K562 (cell line): ENCODE measurements around the gene LIFR. TPM values are rescaled to one million over a fixed set of nuclear protein-coding genes. Genes with fewer than 3 reads are reported as not detected.

ENCODE experiments used
- ATAC-seq: fragments of 200-7000 bp; cut with Tn5 transposase; 3 replicates; pipeline ENCODE4 v1.9.1; 2020; ENCODE audit warnings: moderate library complexity
- BruUV-seq: library from RNA; stranded (reverse); fragments of 400-500 nt; replicated peaks from 2 replicates; lab custom pipeline; 2021; lab: Mats Ljungman, UMichigan
- CTCF ChIA-PET: fragments of 300-600 bp; formaldehyde crosslinking; extraction: SDS; loops from one replicate; lab custom pipeline; 2021; ENCODE audit warnings: low intra/inter-chr PET ratio; lab: Yijun Ruan, JAX
- POLR2A ChIA-PET: fragments of 300-600, 350-650 bp; sonication (Branson Sonifier 250); formaldehyde crosslinking; extraction: SDS; loops from one replicate; lab custom pipeline; 2021; ENCODE audit warnings: antibody characterized with exemption, inconsistent platforms; lab: Yijun Ruan, JAX
- DNase-seq, 4 experiments: peaks; one replicate each; pipeline versions ENCODE4 v3.0.0 to v3.0.0-alpha.2; 2011 to 2018; ENCODE audit warnings: low spot score in 3 of 4, mixed read lengths in 3 of 4; ENCODE audit errors: extremely low read depth in 1 of 4
- FAIRE-seq: peaks from 2 replicates; lab custom pipeline; 2011; peaks lifted over from hg19 to GRCh38; lab: Jason Lieb, UNC
- H2AFZ ChIP-seq: 2 replicates; pipeline ENCODE4 v1.6.0; 2011; ENCODE audit warnings: low read depth, low read length, control low read depth, inconsistent platforms
- H3K27ac ChIP-seq: fragments of 200-600 bp; 3 replicates; pipeline ENCODE4 v1.8.0; 2011; ENCODE audit warnings: low read depth, mild to moderate bottlenecking, control low read depth, inconsistent platforms, low read length, moderate library complexity, mixed read lengths; ENCODE audit errors: extremely low read depth
- H3K27me3 ChIP-seq, 2 experiments: fragments of 300-600 bp in 1 of 2; 2 replicates in 1 of 2; 3 replicates in 1 of 2; pipeline versions ENCODE4 v1.6.0 to v1.8.0; 2011; ENCODE audit warnings: inconsistent platforms in 2 of 2, low read length in 2 of 2, mild to moderate bottlenecking in 1 of 2, mixed read lengths in 1 of 2, moderate library complexity in 1 of 2; ENCODE audit not compliant: control insufficient read depth in 2 of 2, insufficient read depth in 2 of 2
- H3K36me3 ChIP-seq: fragments of 300-600 bp; 3 replicates; pipeline ENCODE4 v1.8.0; 2011; ENCODE audit warnings: mild to moderate bottlenecking, low read length, inconsistent platforms; ENCODE audit not compliant: control insufficient read depth, insufficient read depth
- H3K4me1 ChIP-seq, 2 experiments: fragments of 200-600 bp in 1 of 2; replicated peaks in 1 of 2; 2 replicates in 1 of 2; 3 replicates in 1 of 2; pipeline versions ENCODE4 v1.5.1 to v1.8.0; 2011; ENCODE audit warnings: inconsistent platforms in 2 of 2, low read length in 2 of 2, mild to moderate bottlenecking in 1 of 2, mixed read lengths in 1 of 2, moderate library complexity in 1 of 2; ENCODE audit not compliant: control insufficient read depth in 2 of 2, insufficient read depth in 2 of 2
- H3K4me2 ChIP-seq: 2 replicates; pipeline ENCODE4 v1.6.1; 2011; ENCODE audit warnings: low read length, control low read depth, inconsistent platforms, mixed read lengths; ENCODE audit not compliant: insufficient read depth
- H3K4me3 ChIP-seq: fragments of 200-600 bp; sonication (generic), shearing (Covaris generic); 2 replicates; pipeline ENCODE4 v1.5.1; 2016; ENCODE audit warnings: control low read depth, inconsistent platforms
- H3K79me2 ChIP-seq: fragments of 200-600 bp; 3 replicates; pipeline ENCODE4 v1.8.0; 2011; ENCODE audit warnings: low read length, inconsistent platforms; ENCODE audit not compliant: control insufficient read depth, insufficient read depth
- H3K9ac ChIP-seq, 2 experiments: 2 replicates each; pipeline versions ENCODE4 v1.6.0 to v1.6.1; 2011; ENCODE audit warnings: low read depth in 2 of 2, low read length in 2 of 2, control low read depth in 1 of 2, inconsistent platforms in 1 of 2, mild to moderate bottlenecking in 1 of 2, mixed read lengths in 1 of 2; ENCODE audit not compliant: insufficient read depth in 1 of 2
- H3K9me1 ChIP-seq: one replicate; pipeline ENCODE4 v1.6.0; 2011; ENCODE audit warnings: inconsistent platforms, mild to moderate bottlenecking, low read length, moderate library complexity; ENCODE audit not compliant: control insufficient read depth, insufficient read depth
- H3K9me3 ChIP-seq: replicated peaks from 2 replicates; pipeline ENCODE4 v1.5.1; 2011; ENCODE audit warnings: low read depth, low read length, inconsistent platforms; ENCODE audit not compliant: control insufficient read depth, insufficient read depth
- H4K20me1 ChIP-seq: replicated peaks from 2 replicates; pipeline ENCODE4 v1.6.1; 2011; ENCODE audit warnings: low read length, inconsistent platforms, mixed read lengths; ENCODE audit not compliant: control insufficient read depth, insufficient read depth
- CHD4 ChIP-seq: fragments of 200-600 bp; sonication (generic); IDR thresholded peaks from 3 replicates; pipeline ENCODE4 v1.6.1; 2012; ENCODE audit warnings: low read depth, mild to moderate bottlenecking, mixed read lengths, low read length, inconsistent platforms; ENCODE audit not compliant: insufficient read depth, insufficient replicate concordance, poor library complexity, severe bottlenecking
- ELK3 ChIP-seq: fragments of 450-650 bp; formaldehyde crosslinking; IDR thresholded peaks from 2 replicates; pipeline ENCODE4 v1.4.0; 2020; ENCODE audit warnings: mild to moderate bottlenecking
- MCM3 ChIP-seq: fragments of 450-650 bp; IDR thresholded peaks from 2 replicates; pipeline ENCODE4 v1.6.1; 2016
- ZNF146 ChIP-seq: IDR thresholded peaks from one replicate; pipeline ENCODE4 v1.6.1; 2018; ENCODE audit warnings: missing compliant biosample characterization; ENCODE audit not compliant: unreplicated experiment
- ZNF165 ChIP-seq: fragments of 250-450 bp; sonication (Bioruptor Pico); IDR thresholded peaks from 2 replicates; pipeline ENCODE4 v1.4.0; 2020; ENCODE audit warnings: borderline replicate concordance
- ZNF398 ChIP-seq: fragments of 250-450 bp; sonication (Bioruptor Pico); IDR thresholded peaks from 2 replicates; pipeline ENCODE4 v1.8.0; 2021; ENCODE audit warnings: moderate library complexity, mild to moderate bottlenecking, inconsistent platforms
- WGBS: fragments of 100-300 bp; shearing (Covaris generic); methylation state at CpG from one replicate; pipeline ENCODE4 v1.1.6; 2016; ENCODE audit warnings: low coverage, mixed read lengths; ENCODE audit not compliant: insufficient coverage; ENCODE audit errors: missing lambda C conversion rate; 5-methylcytosine and 5-hydroxymethylcytosine counted together
- in situ Hi-C: fragments of 300-500 bp; cut with MboI; formaldehyde crosslinking; loops from 4 replicates; pipeline ENCODE4 v1.15.0; 2018; ENCODE audit warnings: inconsistent platforms, mixed read lengths
- intact Hi-C: fragments of 100-400 bp; cut with micrococcal nuclease; formaldehyde crosslinking; loops from 2 replicates; pipeline ENCODE4 v1.14.2; 2022
- polyA plus RNA-seq, 8 experiments: library from polyadenylated mRNA; depleted of rRNA in 4 of 8; stranded (reverse) in 5 of 8; unstranded in 3 of 8; fragments of >200 nt; fragmentation: Nextera tagmentation in 2 of 8; fragmentation: Illumina TruSeq in 1 of 8; extraction: Ambion mirVana in 2 of 8; extraction: Trizol in 1 of 8; gene quantifications; 2 replicates each; pipeline versions ENCODE4 v1.2.1 to v1.2.3, GENCODE V29; 2011 to 2014; ENCODE audit warnings: inconsistent platforms in 1 of 8, missing spikeins in 1 of 8
- total RNA-seq, 7 experiments: library from RNA; depleted of rRNA in 6 of 7; stranded (reverse); fragments of >200 nt in 6 of 7; fragmentation: Illumina TruSeq in 2 of 7; extraction: Trizol in 2 of 7; gene quantifications; 2 replicates each; pipeline versions ENCODE4 v1.2.1 to v1.2.3, GENCODE V29; 2011 to 2021; ENCODE audit warnings: low replicate concordance in 1 of 7
- TF ChIP-seq, protein P1 (sequence below): fragments of 450-650 bp; conservative IDR thresholded peaks from 2 replicates; pipeline ENCODE4 v1.6.1; 2016; ENCODE audit warnings: missing genetic modification characterization, low read depth, mild to moderate bottlenecking, missing compliant biosample characterization, moderate library complexity

LIFR gene
- total and polyA plus RNA-seq, 9 of the 15 experiments (the other 6 are each of a cell fraction or from before 2014, with no cell fraction given) = 0.43 to 5.7 (median 3.3) TPM

DNA sequence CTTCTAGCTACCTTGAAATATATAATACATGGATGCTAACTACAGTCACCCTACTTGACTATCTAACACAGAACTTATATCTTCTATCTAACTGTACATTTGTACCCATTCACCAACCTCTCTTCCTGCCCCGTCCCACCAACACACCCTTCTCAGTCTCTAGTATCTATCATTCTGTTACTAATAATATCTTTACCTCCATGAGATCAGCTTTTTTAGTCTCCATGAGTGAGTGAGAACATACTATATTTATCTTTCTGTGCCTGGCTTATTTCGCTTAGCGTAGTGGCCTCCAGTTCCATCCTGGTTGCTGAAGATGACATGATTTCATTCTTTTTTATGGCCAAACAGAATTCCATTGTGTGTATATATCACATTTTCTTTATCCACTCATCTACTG lies 37.0 kb downstream of the LIFR start:
- Histone ChIP-seq H3K4me1 (no peaks in the 10 kb centered on the region), H3K9ac (no peak overlapping the region), H3K27me3 (peaks cover 0 to 9% of the 10 kb centered on the region in 2 experiments; a peak in 2 of 5 replicates), H4K20me1 (no peaks in the 10 kb centered on the region), H3K9me1 (no peaks in the 10 kb centered on the region), H3K4me2 (no peak overlapping the region)
- WGBS = 10% methylated on average over 3 of the region's 3 CpGs
- FAIRE-seq (no peak), ATAC-seq (no peak)
- intact Hi-C loops = no loop called here
- TF ChIP-seq MCM3 = no peak
- no peak for TF ChIP-seq ZNF146
- TF ChIP-seq CHD4 = no peak
- TF ChIP-seq ZNF165 (CRISPR knock-in tag) = no peak
- TF ChIP-seq ELK3 (CRISPR knock-in tag) = no peak
- TF ChIP-seq, all 486 proteins: peak for 0
- Histone ChIP-seq H3K4me3 (no peak overlapping the region), H3K79me2 (no peaks in the 10 kb centered on the region), H3K27ac (no peak overlapping the region), H3K36me3 (no peaks in the 10 kb centered on the region), H2AFZ (no peak overlapping the region), H3K9me3 (no peaks in the 10 kb centered on the region)
- CTCF ChIA-PET = no interaction called here
- POLR2A ChIA-PET = interaction anchor here (1.1 kb wide), 1 partner anchor 17 kb away, joined by 4 read pairs; no protein-coding TSS in a partner anchor
- no peak for DNase-seq
- in situ Hi-C loops = no loop called here
- BruUV-seq = no TSS peak

GRCh38 chr5:38518341-38518740 lies 38.1 kb downstream of the LIFR start:
- intact Hi-C loops (no loop called here), in situ Hi-C loops (no loop called here)
- Histone ChIP-seq H3K4me3 (no peak overlapping the region), H3K79me2 (no peaks in the 10 kb centered on the region), H3K27ac (no peak overlapping the region), H4K20me1 (no peaks in the 10 kb centered on the region), H3K9me3 (no peaks in the 10 kb centered on the region), H3K9ac (no peak overlapping the region), H2AFZ (no peak overlapping the region), H3K27me3 (peaks cover 0 to 9% of the 10 kb centered on the region in 2 experiments; a peak in 2 of 5 replicates), H3K4me1 (no peaks in the 10 kb centered on the region), H3K36me3 (no peaks in the 10 kb centered on the region), H3K4me2 (no peak overlapping the region), H3K9me1 (no peaks in the 10 kb centered on the region)
- DNase-seq = no peak
- no TSS peak for BruUV-seq
- WGBS = 0% methylated on average over 1 of the region's 1 CpG
- CTCF ChIA-PET = no interaction called here
- TF ChIP-seq, protein P1, sequence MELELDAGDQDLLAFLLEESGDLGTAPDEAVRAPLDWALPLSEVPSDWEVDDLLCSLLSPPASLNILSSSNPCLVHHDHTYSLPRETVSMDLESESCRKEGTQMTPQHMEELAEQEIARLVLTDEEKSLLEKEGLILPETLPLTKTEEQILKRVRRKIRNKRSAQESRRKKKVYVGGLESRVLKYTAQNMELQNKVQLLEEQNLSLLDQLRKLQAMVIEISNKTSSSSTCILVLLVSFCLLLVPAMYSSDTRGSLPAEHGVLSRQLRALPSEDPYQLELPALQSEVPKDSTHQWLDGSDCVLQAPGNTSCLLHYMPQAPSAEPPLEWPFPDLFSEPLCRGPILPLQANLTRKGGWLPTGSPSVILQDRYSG = no peak
- TF ChIP-seq ZNF398 = no peak
- FAIRE-seq = no peak
- no peak for ATAC-seq
- POLR2A ChIA-PET = interaction anchor here (1.6 kb wide), 1 partner anchor 16 kb away, joined by 5 read pairs; no protein-coding TSS in a partner anchor
